ENCODE measurements around the gene FCSK. TPM values are rescaled to one million over a fixed set of nuclear protein-coding genes. Genes with fewer than 3 reads are reported as not detected.
A peak's percentile ranks its signal among the peaks of the same experiment; 100 is the strongest.

FCSK gene
- total and polyA plus RNA-seq, 2 of the 13 experiments (the other 11 are each of a cell fraction or from before 2014, with no cell fraction given) = 9.1 to 19.2 TPM

DNA sequence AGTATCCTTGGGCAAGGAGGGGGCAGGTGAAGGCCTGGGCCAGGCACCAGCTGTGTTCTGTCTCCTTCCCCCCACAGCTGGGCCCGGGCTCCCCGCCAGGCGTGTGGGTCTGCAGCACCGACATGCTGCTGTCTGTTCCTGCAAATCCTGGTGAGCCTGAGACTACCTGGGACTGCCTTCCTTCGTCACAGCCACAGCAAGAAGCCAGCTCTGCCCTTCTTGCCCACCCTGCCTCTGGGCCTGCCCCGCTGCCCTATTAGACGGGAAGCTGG lies 12.3 kb downstream of the FCSK start (continued):
- TF ChIP-seq ZNF558 (CRISPR knock-in tag; IDR thresholded peaks at IDR 0.05; ENCODE audit: borderline replicate concordance) (no peak), ZNF34 (CRISPR knock-in tag; IDR thresholded peaks at IDR 0.05; ENCODE audit: borderline replicate concordance) (no peak), ZNF616 (CRISPR knock-in tag; IDR thresholded peaks at IDR 0.05; ENCODE audit: low read depth) (no peak)
- TF ChIP-seq, protein P1, sequence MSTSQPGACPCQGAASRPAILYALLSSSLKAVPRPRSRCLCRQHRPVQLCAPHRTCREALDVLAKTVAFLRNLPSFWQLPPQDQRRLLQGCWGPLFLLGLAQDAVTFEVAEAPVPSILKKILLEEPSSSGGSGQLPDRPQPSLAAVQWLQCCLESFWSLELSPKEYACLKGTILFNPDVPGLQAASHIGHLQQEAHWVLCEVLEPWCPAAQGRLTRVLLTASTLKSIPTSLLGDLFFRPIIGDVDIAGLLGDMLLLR (CRISPR knock-in tag; IDR thresholded peaks at IDR 0.05) = 0 out of 2 replicates have a peak, but pooled peaks have one; percentile 15

DNA sequence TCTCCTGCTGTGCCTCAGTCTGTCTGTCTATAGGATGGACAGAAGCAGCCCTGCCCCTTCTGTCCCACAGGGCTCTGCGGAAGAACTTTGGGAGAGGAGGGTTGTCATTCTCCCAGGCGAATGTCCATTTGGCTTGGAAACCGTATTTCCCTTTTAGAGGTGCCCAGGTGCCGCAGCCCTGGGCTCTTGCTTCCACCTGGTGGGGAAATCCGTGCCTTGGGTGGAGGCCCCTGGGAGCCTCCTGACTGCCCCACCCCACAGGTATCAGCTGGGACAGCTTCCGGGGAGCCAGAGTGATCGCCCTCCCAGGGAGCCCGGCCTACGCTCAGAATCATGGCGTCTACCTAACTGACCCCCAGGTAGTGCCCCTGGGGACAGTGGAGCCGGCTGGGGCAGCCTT lies 12.7 kb downstream of the FCSK start:
- intact Hi-C loops (cut with micrococcal nuclease; ENCODE audit: unreplicated experiment) (no loop called here), in situ Hi-C loops (cut with HindIII; ENCODE audit: extremely low pct_ligation_motif_present, low pct_unique_long_range_greater_than_20kb) (loop anchor here (5.0 kb wide), 1 partner anchor 70 kb away; no protein-coding TSS in a partner anchor)
- H3K27me3 ChIP-seq (ENCODE audit: control insufficient read depth in 1 of 2, insufficient read depth in 2 of 2, low read length in 2 of 2) = no peaks in the 10 kb centered on the region
- H3K79me2 ChIP-seq (ENCODE audit: insufficient read depth, low read length) = no peaks in the 10 kb centered on the region
- H4K20me1 ChIP-seq (ENCODE audit: insufficient read depth, low read length) = no peaks in the 10 kb centered on the region
- peaks cover 5% of the 10 kb centered on the region; the same call in 1 of the 2 replicates for H3K4me1 ChIP-seq (ENCODE audit: insufficient read depth, low read length)
- H3K27ac ChIP-seq (ENCODE audit: extremely low read length, insufficient read depth, low read length) = no peak overlapping the region
- no peaks in the 10 kb centered on the region for H3K9me3 ChIP-seq (ENCODE audit: low read length)
- no peak overlapping the region; the same call in 1 of the 2 replicates for H3K9ac ChIP-seq (ENCODE audit: insufficient read depth, low read depth, low read length)
- no TSS peak for BruUV-seq (replicated peaks)
- ChIA-PET POLR2A (interaction anchor here (0.6 to 2.2 kb wide), 3 partner anchors 38 to 86 kb away, joined by 3 to 6 read pairs (median 4); no protein-coding TSS in a partner anchor), CTCF (ENCODE audit: low intra/inter-chr PET ratio, low total read pairs) (interaction anchor here (2.6 kb wide), 1 partner anchor 71 kb away, joined by 11 read pairs; no protein-coding TSS in a partner anchor)
- H2AFZ ChIP-seq (ENCODE audit: low read length) = no peak overlapping the region
- H3K36me3 ChIP-seq (replicated peaks in 1 of 2; ENCODE audit: control insufficient read depth in 1 of 2, insufficient read depth in 2 of 2, low read length in 2 of 2) = peaks cover 3 to 5% of the 10 kb centered on the region in 2 experiments; a peak in 3 of 5 replicates
- H3K4me3 ChIP-seq (replicated peaks in 1 of 3; ENCODE audit: insufficient read depth in 1 of 3, low read depth in 2 of 3, low read length in 3 of 3) = no peak overlapping the region
- TF ChIP-seq SMYD3 (CRISPR knock-in tag; IDR thresholded peaks at IDR 0.05) = no peak
- TF ChIP-seq, protein P2, sequence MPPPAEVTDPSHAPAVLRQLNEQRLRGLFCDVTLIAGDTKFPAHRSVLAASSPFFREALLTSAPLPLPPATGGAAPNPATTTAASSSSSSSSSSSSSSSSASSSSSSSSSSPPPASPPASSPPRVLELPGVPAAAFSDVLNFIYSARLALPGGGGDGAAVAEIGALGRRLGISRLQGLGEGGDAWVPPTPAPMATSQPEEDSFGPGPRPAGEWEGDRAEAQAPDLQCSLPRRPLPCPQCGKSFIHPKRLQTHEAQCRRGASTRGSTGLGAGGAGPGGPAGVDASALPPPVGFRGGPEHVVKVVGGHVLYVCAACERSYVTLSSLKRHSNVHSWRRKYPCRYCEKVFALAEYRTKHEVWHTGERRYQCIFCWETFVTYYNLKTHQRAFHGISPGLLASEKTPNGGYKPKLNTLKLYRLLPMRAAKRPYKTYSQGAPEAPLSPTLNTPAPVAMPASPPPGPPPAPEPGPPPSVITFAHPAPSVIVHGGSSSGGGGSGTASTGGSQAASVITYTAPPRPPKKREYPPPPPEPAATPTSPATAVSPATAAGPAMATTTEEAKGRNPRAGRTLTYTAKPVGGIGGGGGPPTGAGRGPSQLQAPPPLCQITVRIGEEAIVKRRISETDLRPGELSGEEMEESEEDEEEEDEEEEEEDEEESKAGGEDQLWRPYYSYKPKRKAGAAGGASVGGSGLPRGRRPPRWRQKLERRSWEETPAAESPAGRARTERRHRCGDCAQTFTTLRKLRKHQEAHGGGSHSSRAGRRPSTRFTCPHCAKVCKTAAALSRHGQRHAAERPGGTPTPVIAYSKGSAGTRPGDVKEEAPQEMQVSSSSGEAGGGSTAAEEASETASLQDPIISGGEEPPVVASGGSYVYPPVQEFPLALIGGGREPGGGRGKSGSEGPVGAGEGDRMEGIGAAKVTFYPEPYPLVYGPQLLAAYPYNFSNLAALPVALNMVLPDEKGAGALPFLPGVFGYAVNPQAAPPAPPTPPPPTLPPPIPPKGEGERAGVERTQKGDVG (CRISPR knock-in tag; IDR thresholded peaks at IDR 0.05; ENCODE audit: borderline replicate concordance) = no peak
- TF ChIP-seq, protein P3, sequence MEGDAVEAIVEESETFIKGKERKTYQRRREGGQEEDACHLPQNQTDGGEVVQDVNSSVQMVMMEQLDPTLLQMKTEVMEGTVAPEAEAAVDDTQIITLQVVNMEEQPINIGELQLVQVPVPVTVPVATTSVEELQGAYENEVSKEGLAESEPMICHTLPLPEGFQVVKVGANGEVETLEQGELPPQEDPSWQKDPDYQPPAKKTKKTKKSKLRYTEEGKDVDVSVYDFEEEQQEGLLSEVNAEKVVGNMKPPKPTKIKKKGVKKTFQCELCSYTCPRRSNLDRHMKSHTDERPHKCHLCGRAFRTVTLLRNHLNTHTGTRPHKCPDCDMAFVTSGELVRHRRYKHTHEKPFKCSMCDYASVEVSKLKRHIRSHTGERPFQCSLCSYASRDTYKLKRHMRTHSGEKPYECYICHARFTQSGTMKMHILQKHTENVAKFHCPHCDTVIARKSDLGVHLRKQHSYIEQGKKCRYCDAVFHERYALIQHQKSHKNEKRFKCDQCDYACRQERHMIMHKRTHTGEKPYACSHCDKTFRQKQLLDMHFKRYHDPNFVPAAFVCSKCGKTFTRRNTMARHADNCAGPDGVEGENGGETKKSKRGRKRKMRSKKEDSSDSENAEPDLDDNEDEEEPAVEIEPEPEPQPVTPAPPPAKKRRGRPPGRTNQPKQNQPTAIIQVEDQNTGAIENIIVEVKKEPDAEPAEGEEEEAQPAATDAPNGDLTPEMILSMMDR (CRISPR knock-in tag; IDR thresholded peaks at IDR 0.05) = peak; percentile 35; the same call in 1 of the 2 replicates
- TF ChIP-seq, protein P4, sequence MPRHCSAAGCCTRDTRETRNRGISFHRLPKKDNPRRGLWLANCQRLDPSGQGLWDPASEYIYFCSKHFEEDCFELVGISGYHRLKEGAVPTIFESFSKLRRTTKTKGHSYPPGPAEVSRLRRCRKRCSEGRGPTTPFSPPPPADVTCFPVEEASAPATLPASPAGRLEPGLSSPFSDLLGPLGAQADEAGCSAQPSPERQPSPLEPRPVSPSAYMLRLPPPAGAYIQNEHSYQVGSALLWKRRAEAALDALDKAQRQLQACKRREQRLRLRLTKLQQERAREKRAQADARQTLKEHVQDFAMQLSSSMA (CRISPR knock-in tag; IDR thresholded peaks at IDR 0.05) = no peak
- TF ChIP-seq SSRP1 (CRISPR knock-in tag; IDR thresholded peaks at IDR 0.05) = no peak
- peak; percentile 65; the same call in 1 of the 2 replicates for TF ChIP-seq ZNF629 (CRISPR knock-in tag; conservative IDR thresholded peaks at IDR 0.05)
- TF ChIP-seq, protein P5, sequence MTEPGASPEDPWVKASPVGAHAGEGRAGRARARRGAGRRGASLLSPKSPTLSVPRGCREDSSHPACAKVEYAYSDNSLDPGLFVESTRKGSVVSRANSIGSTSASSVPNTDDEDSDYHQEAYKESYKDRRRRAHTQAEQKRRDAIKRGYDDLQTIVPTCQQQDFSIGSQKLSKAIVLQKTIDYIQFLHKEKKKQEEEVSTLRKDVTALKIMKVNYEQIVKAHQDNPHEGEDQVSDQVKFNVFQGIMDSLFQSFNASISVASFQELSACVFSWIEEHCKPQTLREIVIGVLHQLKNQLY (CRISPR knock-in tag; IDR thresholded peaks at IDR 0.05) = no peak
- peak; percentile 50 for TF ChIP-seq RAD21 (CRISPR knock-in tag; IDR thresholded peaks at IDR 0.05)
- no peak for TF ChIP-seq XRCC5 (optimal IDR thresholded peaks at IDR 0.05; ENCODE audit: low read length)
- no peak for TF ChIP-seq ZNF354B (CRISPR knock-in tag; IDR thresholded peaks at IDR 0.05)
- TF ChIP-seq STAG1 (CRISPR knock-in tag; IDR thresholded peaks at IDR 0.05) = peak; percentile 66
- H3K4me2 ChIP-seq (ENCODE audit: low read depth, low read length) = no peak overlapping the region
- WGBS (ENCODE audit: low lambda C conversion rate) = 98% methylated on average over 11 of the region's 11 CpGs
- DNase-seq (ENCODE audit: low spot score) (no peak), FAIRE-seq (no peak), ATAC-seq (no peak)

Data from HepG2 (cell line).